GM12891 (cell line): Measurements from ENCODE around the gene SPARCL1.

Experiments used
- DNase-seq: peaks from one replicate; pipeline ENCODE4 v3.0.0; 2011; ENCODE audit warnings: low spot score; ENCODE audit not compliant: insufficient read length
- FAIRE-seq: peaks from 2 replicates; lab custom pipeline; 2011; peaks lifted over from hg19 to GRCh38; lab: Jason Lieb, UNC
- PAX5 ChIP-seq: IDR thresholded peaks from 2 replicates; pipeline ENCODE4 v1.6.1; 2011; ENCODE audit warnings: low read length, moderate library complexity, mild to moderate bottlenecking; ENCODE audit not compliant: insufficient read depth, severe bottlenecking
- POLR2A ChIP-seq: IDR thresholded peaks from 2 replicates; pipeline ENCODE4 v1.6.1; 2011; ENCODE audit warnings: low read depth, low read length, control low read depth
- POLR2AphosphoS5 ChIP-seq: IDR thresholded peaks from 2 replicates; pipeline ENCODE4 v1.6.1; 2011; ENCODE audit warnings: low read depth, low read length, control low read depth
- POU2F2 ChIP-seq: IDR thresholded peaks from 2 replicates; pipeline ENCODE4 v1.6.1; 2011; ENCODE audit warnings: low read depth, mild to moderate bottlenecking, control low read depth, low read length, moderate library complexity
- SPI1 ChIP-seq: IDR thresholded peaks from 2 replicates; pipeline ENCODE4 v1.6.1; 2011; ENCODE audit warnings: low read depth, low read length, control low read depth
- TAF1 ChIP-seq: IDR thresholded peaks from 2 replicates; pipeline ENCODE4 v1.6.1; 2011; ENCODE audit warnings: low read depth, low read length, control low read depth

SPARCL1 gene

GRCh38 chr4:87557348-87557747, 28.2 kb upstream of the SPARCL1 start:
- TF ChIP-seq PAX5: no peak
- TF ChIP-seq POU2F2: no peak
- TF ChIP-seq POLR2A: no peak
- no peak for TF ChIP-seq TAF1
- TF ChIP-seq SPI1: no peak
- no peak for TF ChIP-seq POLR2AphosphoS5
- DNase-seq (no peak), FAIRE-seq (no peak)

DNA sequence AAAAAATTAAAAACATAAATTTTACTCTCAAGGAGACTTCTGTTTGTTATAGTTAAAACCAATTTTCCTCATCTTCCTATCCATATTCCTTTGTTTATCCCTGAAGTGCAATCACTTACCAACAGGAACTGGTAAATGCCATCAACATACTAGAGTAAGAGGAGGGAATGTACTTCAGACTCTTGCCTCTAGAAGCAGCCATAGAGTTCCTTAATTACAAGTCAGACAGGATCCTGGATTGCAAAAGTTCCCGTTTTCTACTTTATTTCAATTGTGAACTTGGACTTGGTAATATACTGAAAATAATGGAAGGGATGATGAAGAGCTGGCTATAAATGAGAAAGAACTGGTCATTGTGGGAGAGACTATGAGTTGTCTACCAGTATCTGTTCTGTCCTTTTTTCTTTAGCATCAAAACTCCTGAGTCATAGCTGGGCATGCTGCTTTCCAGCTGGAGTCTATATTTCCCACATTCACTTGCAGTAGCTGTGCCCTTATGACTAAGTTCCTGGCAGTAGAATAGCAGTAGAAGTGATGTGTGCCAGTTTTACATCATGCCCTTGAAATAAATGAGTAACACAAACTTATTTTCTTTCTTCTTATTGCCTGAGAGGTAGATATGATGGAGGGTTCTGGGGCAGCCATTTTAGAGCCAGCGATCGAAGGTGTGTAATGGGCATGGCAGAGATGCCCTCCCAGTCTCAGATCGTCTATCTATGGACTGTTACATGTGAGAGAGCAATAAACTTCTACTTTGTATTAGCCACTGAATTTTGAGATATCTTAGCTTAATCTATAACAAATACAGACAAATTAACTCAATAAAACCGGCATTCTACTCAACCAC, 26.8 kb upstream of the SPARCL1 start:
- DNase-seq (no peak), FAIRE-seq (no peak)
- TF ChIP-seq SPI1 (no peak), POLR2A (no peak), TAF1 (no peak), POU2F2 (no peak), PAX5 (no peak), POLR2AphosphoS5 (no peak)

DNA sequence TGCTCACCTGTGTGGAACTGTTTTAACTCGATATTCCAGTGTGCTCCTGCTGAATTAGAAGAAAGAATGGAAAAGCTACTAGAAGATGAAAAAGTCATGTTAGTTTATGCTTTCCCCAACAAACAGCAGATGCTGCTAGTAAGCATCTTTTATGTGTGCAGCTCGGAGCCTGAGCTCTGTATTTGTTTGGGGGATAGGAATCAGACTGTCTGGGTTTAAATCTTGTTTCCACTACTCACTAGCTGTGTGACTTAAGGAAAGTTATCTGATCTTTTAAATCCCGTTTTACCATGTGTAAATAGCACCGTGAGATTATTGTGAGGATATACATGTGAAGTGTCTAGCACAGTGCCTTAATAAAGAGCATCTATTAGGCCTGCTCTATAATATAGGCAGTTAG, 24.0 kb upstream of the SPARCL1 start:
- TF ChIP-seq POU2F2 (no peak), POLR2A (no peak), SPI1 (no peak), TAF1 (no peak), POLR2AphosphoS5 (no peak), PAX5 (no peak)
- FAIRE-seq (no peak), DNase-seq (no peak)

DNA sequence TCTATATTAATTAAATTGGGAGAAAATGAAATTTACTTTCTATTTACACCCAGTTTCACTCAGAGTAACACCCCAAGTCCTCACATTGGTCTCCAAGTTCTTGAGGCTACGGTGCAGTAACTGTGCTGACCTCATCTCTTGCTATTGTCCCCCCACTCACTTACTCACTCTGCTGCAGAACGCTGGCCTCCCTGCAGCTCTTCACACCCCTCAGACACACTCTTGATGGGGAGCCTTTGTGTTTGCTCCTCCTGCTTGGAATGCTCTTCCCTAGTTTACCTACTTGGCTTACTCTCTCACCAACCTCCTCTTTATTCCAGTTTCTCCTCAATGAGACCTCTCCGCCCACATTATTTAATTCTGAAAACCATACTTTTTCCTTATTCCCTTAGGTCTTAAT, 22.2 kb upstream of the SPARCL1 start:
- FAIRE-seq (no peak), DNase-seq (no peak)
- TF ChIP-seq TAF1: no peak
- no peak for TF ChIP-seq POU2F2
- no peak for TF ChIP-seq POLR2AphosphoS5
- TF ChIP-seq SPI1: no peak
- no peak for TF ChIP-seq POLR2A
- no peak for TF ChIP-seq PAX5

DNA sequence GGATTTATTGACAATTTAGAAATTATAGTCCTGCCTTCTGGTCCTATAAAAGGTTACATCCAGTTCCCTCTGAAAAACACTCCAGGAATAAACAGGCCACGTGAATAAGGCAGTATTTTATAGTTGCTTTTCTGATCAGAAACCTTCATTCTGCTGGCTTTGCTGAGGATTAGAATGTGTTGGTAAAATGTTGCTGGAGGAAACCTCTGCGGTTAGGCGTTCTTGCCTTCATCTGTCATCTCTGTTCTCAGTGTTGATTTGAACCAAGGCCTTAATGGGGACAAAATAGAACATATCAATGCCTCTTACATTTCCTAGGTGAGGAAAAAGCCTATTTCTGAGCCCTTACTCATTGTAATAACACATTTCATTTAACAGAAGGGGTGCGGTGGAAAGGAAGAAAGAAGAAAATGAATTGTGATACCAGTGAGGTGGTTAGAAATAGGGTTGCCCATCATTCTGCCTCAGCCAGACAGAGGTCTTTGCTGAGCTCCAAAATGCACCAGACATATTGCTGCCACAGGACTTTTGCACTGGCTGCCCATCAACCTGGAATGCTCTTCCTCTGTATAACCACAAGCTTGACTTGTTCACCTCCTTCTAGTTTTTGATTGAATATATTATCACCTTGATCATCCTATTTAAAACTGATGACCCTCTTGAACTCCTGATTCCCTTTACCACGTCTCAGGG, 18.0 kb upstream of the SPARCL1 start:
- no peak for TF ChIP-seq POLR2AphosphoS5
- no peak for TF ChIP-seq SPI1
- TF ChIP-seq TAF1: no peak
- TF ChIP-seq PAX5: no peak
- no peak for TF ChIP-seq POLR2A
- TF ChIP-seq POU2F2: no peak
- no peak for DNase-seq
- no peak for FAIRE-seq

DNA sequence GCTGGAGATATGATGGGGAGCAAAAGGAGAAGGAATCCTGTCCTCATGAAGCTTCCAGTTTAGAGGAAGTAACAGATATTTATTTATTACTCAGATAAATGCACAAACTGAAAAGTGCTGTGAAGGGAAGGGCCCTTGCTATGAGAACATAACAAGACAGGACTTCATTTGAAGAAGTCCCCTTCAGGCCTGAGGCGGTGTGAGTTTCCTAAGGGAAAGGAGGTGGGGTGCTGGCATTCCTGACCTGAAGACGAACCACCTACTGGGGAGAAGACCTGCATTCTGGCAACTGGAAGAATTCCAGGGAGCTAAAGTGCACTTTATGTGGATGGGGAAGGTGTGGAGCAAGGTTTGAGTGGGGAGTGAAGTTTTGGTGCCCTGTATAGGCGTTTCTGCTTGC, 15.9 kb upstream of the SPARCL1 start:
- FAIRE-seq (no peak), DNase-seq (no peak)
- TF ChIP-seq PAX5 (no peak), SPI1 (no peak), POU2F2 (no peak), TAF1 (no peak)

GRCh38 chr4:87543835-87544461, 14.8 kb upstream of the SPARCL1 start:
- DNase-seq: no peak
- no peak for FAIRE-seq
- TF ChIP-seq SPI1 (no peak), POLR2AphosphoS5 (no peak), TAF1 (no peak), PAX5 (no peak), POU2F2 (no peak), POLR2A (no peak)

DNA sequence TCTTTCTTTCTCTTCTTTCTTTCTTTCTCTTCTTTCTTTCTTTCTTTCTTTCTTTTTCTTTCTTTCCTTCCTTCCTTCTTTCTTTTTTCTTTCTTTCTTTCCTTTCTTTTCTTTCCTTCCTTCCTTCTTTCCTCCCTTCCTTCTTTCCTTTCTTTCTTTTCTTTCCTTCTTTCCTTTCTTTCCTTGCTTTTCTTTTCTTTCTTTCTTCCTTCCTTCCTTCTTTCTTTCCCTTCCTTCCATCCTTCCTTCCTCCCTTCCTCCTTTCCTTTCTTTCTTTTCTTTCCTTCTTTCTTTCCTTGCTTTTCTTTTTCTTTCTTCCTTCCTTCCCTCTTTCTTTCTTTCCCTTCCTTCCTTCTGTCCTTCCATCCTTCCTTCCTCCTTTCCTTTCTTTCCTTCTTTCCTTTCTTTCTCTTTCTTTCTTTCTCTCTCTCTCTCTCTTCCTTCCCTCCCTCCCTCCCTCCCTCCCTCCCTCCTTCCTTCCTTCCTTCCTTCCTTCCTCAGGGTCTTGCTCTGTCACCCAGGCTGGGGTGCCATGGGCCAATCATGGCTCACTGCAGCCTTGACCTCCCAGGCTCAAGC, 13.6 kb upstream of the SPARCL1 start:
- DNase-seq (no peak), FAIRE-seq (no peak)
- TF ChIP-seq PAX5: no peak
- TF ChIP-seq POU2F2: no peak
- TF ChIP-seq SPI1: no peak
- no peak for TF ChIP-seq POLR2A
- no peak for TF ChIP-seq TAF1
- no peak for TF ChIP-seq POLR2AphosphoS5
